Stimulated activated CD4-positive, alpha-beta T cell treated with anti-CD3 and anti-CD28 coated beads, Interleukin-15, amount 100 ng/mL, for 48 hours (primary cell): ENCODE data around the gene PIGM.

Experiments used
- DNase-seq, 2 donors: peaks; one replicate each; pipeline ENCODE4 v3.0.0-alpha.2; 2020; ENCODE audit warnings: low read depth in 2 of 2

PIGM gene

DNA sequence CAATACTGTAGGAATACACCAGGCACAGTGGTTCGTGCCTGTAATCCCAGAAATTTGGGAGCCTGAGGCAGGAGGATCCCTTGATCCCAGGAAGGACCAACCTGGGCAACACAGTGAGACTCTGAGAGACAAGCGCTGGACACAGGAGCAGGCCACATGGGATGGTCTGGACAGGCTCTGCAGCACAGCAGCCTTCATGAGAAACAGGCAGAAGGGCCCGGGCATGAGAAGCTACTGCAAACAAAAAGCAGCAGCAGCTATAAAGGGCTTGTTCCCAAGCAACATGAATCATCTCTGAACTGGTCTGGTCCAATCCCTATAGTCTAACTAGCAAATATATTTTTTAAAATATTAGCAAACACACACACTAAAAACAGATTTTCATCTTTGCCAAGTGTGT is 42.2 kb downstream of the PIGM start:
- DNase-seq: no peak

DNA sequence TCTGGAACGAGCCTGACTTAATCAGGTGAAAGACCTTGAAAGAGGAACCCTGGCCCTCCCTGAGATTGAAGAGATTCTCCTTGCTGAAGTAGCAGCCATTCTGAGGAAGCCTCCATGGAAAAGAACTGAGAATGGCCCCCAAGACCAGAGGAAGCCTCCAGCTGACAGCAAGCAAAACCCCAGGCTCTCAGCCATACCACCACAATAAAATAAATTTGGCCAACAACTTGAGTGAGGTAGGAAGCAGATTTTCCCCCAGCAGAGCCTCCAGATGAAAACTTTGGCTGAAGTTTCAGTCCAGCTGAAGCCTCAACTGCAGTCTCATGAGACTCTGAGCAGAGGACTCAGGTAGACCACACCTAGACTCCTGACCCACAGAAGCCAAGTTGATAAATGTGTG is 43.8 kb downstream of the PIGM start:
- no peak for DNase-seq

DNA sequence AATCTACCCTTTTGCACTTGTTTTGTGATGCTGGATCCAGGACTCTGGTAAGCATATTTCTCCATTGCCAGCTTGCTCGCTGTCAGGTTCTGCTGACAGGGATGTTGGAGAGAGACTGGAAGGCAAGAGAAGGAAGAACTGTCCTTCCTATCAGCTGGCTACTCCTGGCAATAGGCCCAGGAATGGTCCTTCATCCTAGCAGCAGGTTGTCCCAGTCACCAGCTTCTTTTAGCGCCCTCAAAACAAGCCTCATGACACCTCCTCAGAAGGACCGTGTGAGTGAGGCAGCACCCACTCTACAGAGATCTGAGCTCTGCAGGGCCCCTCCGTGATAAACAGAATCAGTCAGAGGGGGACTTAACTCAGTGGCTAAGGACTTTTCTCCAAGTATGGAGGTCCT is 44.6 kb downstream of the PIGM start:
- no peak for DNase-seq

DNA sequence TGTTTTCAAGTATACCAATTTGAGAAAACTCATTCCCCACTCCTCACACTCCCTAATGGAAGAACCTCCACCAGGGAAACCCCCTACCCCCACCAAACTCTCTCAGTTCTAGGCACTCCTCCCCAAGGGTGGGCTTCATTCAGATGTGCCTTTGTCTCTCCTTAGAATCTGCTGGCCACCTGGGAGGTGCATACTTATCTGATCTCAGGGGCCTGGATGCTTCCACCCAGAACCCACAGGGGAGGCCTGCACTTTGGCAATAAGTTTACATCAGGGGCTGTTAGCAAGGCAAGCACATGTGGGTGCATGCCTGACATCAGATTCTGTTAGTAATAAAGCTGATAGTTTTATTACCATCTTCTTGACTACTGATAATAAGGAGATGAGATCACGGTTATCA is 45.3 kb downstream of the PIGM start:
- DNase-seq: no peak

DNA sequence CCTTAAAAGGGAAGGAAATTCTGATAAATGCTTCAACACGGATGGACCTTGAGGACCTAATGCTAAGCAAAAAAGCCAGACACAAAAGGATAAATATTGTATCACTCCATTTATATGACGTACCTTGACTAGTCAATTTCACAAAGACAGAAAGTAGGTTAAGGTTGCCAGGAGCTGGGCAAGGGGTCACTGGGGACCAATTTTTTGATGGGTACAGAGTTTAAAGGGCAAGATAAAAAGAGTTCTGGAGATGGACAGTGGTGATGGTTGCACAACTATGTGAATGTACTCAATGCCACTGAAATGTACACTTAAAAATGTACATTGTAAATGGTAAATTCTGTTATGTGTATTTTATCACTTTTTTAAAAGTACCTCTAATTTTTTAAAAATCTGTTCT is 45.7 kb downstream of the PIGM start:
- DNase-seq: no peak

DNA sequence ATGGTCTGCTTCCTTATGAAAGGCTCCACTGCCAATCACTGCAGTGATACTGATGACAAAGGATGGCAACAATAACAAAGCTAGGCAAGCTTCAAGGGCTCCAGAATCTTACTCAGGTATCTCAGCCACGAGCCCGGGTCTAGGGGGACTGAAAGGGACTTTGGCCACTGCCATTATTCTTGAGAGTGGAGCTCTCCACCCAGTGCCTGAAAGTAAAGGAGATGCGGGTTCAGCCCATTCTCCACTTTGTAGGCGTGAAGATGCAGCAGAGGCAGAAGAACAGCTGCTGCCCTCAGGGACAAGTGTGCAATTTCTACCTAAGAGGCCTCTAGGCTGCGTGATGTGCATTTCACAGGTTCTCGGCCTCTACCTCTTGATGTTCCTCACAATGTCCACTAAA is 46.3 kb downstream of the PIGM start:
- no peak for DNase-seq

DNA sequence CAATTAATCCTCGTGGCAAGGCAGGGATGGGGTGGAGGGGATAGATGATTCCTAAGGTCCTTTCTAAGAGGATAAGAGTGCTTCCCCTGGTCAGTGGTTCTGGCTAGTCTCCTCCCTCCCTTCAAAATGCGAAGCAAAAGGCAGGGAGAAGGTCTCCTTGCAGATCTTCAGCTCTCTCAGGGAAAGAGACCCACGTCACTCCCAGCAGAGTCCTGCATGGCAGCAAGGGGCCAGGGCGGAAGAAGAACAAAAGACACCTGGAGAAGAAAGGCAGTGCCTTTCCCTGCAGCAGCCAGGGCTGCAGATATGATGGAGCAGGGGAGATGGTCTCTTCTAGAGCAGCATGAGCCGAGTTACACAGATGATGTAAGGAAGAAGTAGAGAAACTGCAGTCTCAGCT is 48.1 kb downstream of the PIGM start:
- no peak for DNase-seq

DNA sequence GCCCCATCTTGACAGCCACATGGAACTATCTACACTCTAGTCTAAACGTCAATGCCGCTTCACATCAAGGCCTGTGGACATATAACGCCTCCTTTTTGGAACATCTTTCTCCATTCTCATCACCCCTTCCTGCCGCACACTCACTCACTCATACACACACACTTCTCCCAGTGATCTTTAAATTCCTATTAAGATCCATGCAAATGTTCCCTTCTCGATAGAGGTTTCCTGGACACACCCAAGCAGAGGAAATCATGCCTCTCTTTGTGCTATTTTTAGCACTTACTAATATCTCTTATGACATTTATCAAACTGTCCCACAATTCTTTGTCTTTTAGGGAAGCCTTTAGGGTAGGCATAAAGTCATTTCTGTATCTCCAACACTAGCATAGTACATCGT is 49.5 kb downstream of the PIGM start:
- no peak for DNase-seq

DNA sequence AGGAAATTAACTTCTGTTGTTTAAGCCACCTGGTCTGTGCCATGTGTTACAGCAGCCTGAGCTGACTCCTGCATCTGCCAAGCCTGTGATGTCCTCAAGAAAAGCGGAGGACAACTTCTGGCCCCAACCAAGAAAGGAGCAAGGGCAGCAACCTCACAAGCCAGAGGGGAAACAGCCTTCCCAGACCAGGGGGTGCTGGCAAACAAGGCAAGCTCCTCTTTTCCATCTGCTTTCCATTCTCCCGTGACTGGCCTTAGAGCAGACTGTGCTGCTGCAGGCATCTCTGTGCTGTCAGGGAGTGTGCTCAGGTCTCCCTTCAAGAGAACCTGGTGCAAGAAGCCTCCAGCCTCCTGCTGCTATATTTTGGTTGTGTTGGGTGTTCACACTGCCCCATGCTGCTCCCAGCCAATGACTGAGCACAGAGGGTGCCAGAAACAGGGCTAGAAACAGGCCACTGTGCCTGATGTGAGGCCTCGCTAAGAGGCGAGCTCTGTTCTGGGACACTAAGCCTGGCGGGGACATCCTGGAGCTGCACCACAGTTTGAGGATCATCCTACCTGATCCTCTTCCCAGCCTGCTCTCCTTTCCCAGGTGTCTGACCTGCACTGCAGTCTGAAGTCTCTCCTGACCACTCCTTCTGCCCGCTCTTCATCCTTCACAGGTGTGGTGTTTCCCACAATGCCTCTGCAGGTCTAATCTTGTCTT is 50.3 kb downstream of the PIGM start:
- DNase-seq: no peak

DNA sequence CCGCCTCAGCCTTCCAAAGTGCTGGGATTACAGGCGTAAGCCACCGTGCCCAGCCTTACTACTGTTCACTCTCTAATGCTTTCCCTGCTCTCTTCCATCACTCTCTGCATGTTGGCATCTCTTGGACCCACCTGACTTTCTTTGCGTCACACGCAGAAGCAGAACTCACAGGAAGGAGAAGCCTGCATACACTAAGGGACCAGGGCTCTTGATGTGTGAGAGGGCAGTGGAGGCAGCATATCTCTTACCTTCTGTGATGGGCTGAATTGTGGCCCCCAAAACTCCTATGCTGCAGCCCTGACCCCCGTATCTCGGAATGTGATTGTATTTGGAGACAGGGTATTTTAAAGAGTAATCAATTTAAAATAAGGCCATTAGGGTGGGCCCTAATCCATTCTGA is 51.0 kb downstream of the PIGM start:
- DNase-seq: no peak

DNA sequence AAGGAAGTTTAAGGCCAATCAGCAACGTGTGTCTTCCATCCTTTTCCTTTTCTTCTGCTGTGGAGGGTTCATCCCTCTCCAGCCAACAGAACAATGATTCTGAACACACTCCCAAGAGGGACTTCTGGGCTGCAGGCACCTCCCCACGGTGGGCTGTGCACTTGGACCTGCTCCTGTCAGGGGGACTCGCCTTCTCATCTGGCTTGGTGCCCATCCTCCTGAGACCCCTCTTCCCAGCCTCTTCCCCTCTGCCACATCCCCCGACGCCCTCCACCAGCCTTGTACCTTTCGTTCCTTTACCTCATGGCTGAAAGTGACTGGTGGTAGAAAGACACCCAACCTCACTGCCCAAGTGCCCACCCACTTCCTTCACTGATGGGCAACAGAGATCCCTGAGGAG is 51.7 kb downstream of the PIGM start:
- DNase-seq: no peak

DNA sequence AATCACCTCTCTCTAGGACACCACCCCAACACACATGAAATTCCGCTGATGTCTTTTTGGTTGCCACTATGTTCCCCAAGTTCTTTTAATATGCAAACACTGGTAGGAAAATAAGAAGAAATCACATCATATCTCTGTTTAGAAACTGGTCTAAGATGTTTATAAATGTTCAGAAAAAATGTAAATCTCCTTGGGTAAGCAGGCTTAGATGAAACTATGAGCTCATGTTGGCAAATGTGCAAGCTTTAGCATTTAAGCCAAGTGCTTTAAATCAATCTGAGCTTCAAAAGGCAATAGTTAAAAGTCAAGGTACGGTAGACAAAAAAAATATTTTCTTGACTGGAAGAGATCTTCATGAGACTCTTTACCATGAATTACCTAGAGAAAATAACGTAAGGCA is 52.5 kb downstream of the PIGM start:
- no peak for DNase-seq

DNA sequence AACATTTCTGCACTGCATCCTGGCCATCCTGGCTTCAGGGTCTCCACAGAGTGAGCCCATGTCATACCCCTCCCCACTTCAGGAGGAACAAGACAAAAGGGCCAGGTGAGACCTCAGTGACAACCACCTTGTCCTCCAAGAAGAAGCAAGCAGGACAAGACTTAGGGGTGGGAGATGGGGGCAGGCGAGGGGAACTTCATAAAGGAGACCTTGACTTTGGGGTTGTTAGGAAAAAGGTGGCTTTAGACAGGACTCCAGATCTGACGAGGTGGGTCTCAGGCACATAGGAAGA is 53.7 kb downstream of the PIGM start:
- DNase-seq: no peak

DNA sequence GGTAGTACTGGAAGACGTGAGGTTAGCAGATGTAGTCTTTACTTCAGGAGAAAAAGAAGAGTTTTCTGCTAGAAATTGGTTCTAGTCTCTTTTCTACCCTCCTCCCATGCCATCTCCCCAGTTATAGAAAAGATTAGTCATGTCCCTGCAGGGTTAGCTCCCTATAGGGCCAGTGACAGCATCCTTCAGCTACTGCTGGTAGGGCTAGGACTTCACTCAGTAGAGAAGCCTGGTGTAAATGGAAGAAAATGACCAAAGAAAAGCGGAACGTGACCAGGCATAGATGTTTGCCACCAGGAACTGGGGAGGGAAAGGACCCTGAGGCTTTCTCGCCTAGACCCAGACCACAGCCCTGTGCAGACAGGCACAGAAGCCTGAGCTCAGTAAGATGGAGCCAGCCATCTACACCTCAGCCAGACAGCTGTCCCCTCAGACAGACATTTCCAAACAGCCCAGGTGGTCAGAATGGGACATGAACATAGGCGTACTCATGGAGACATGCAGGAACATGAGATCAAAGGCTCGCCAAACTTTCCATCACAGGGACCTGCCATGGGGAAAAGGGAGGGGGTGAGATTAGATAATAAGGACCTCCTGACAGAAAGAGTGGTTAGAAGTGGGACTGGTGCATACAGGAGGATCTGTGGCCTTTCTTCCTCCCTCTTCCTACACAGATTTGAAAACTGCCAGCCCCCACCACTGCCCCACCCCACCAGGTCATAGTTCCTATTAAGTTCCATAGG is 54.3 kb downstream of the PIGM start:
- no peak for DNase-seq
